Breast epithelium (tissue), 3 donors: ENCODE results near the gene NACAD.

Source experiments
- POLR2A ChIP-seq: fragments of 450-650 bp; IDR thresholded peaks from one replicate; pipeline ENCODE4 v1.6.1; 2016; ENCODE audit warnings: antibody characterized with exemption, mild to moderate bottlenecking, moderate library complexity
- POLR2AphosphoS5 ChIP-seq, 3 donors: sonication (generic); formaldehyde crosslinking; IDR thresholded peaks; one replicate each; pipeline ENCODE4 v1.6.1; 2017; ENCODE audit warnings: antibody characterized with exemption in 3 of 3
- TF ChIP-seq, protein P1 (sequence below), 3 donors: fragments of 450-650 bp; IDR thresholded peaks; one replicate each; pipeline ENCODE4 v1.5.1; 2016 to 2017; ENCODE audit warnings: antibody characterized with exemption in 3 of 3, mild to moderate bottlenecking in 3 of 3, moderate library complexity in 3 of 3

DNA sequence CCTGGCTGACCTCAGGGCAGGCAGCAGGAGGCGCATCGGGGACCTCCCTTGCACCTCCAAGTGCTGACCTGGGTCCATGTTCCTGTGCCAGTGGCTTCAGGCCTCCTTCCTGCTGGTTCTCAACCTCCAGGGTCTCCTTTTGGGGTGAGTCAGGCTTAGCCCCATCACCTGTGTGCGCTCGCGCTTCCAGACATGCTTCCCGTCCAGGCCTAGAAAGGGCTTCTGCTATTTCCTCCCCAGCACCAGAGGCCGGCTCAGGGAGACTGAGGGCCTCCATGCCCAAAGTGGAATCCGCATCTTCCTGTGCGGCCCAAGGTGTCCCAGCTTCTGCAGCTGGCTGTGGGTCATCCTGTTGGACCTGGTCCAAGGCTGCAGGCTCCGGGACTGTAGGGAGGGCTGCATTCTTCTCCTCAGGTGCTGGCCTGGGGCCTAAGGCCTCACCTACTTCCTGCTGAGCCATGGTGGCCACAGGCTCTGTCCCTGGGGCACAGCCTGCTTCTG, 5.9 kb downstream of the NACAD start:
- TF ChIP-seq, protein P1, sequence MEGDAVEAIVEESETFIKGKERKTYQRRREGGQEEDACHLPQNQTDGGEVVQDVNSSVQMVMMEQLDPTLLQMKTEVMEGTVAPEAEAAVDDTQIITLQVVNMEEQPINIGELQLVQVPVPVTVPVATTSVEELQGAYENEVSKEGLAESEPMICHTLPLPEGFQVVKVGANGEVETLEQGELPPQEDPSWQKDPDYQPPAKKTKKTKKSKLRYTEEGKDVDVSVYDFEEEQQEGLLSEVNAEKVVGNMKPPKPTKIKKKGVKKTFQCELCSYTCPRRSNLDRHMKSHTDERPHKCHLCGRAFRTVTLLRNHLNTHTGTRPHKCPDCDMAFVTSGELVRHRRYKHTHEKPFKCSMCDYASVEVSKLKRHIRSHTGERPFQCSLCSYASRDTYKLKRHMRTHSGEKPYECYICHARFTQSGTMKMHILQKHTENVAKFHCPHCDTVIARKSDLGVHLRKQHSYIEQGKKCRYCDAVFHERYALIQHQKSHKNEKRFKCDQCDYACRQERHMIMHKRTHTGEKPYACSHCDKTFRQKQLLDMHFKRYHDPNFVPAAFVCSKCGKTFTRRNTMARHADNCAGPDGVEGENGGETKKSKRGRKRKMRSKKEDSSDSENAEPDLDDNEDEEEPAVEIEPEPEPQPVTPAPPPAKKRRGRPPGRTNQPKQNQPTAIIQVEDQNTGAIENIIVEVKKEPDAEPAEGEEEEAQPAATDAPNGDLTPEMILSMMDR (IDR thresholded peaks at IDR 0.05) = no peak
- TF ChIP-seq POLR2A (no peak), POLR2AphosphoS5 (IDR thresholded peaks at IDR 0.05) (no peak)
